ENCODE data around the gene MARS1. TPM values are rescaled to one million over a fixed set of nuclear protein-coding genes. Genes with fewer than 3 reads are reported as not detected.

MARS1 gene
- total RNA-seq, 1 donor from 2014 or later, result 290 TPM

GRCh38 chr12:57462251-57462911, 25.5 kb upstream of the MARS1 start:
- peak; percentile 89 for DNase-seq (ENCODE audit: low spot score, unreplicated experiment)
- peak; percentile 96 for TF ChIP-seq CTCF (IDR thresholded peaks at IDR 0.05; ENCODE audit: unreplicated experiment)
- Mint-ChIP-seq H3K27me3 (peaks cover 66% of the 10 kb centered on the region), H3K4me1 (ENCODE audit: low read depth) (peaks cover 19% of the 10 kb centered on the region), H3K4me3 (ENCODE audit: low read depth) (peak overlapping the region; percentile 74), H3K27ac (peak overlapping the region; percentile 88), H3K36me3 (ENCODE audit: insufficient read depth) (no peaks in the 10 kb centered on the region), H3K9me3 (ENCODE audit: low read depth) (no peaks in the 10 kb centered on the region)

GRCh38 chr12:57462912-57463253, 25.0 kb upstream of the MARS1 start:
- Mint-ChIP-seq H3K27me3 (peaks cover 71% of the 10 kb centered on the region), H3K27ac (peak overlapping the region; percentile 88), H3K4me1 (ENCODE audit: low read depth) (peaks cover 19% of the 10 kb centered on the region), H3K9me3 (ENCODE audit: low read depth) (no peaks in the 10 kb centered on the region), H3K4me3 (ENCODE audit: low read depth) (peak overlapping the region; percentile 74), H3K36me3 (ENCODE audit: insufficient read depth) (no peaks in the 10 kb centered on the region)
- no peak for TF ChIP-seq CTCF (IDR thresholded peaks at IDR 0.05; ENCODE audit: unreplicated experiment)
- no peak for DNase-seq (ENCODE audit: low spot score, unreplicated experiment)

DNA sequence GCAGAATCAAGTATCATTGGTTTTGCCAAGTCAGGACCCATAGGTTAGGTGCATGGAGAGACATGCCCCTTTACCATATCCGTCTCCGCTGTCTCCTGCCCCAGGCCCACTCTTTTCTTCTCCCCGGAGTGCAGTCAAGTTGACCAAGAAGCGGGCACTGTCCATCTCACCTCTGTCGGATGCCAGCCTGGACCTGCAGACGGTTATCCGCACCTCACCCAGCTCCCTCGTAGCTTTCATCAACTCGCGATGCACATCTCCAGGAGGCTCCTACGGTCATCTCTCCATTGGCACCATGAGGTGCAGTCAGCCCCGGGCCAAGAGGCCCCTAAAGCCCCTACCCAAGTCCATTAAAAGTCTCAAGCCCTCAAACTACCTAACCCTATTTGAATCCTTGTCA, 23.3 kb upstream of the MARS1 start:
- Mint-ChIP-seq H3K4me1 (ENCODE audit: low read depth) (peaks cover 12% of the 10 kb centered on the region), H3K27me3 (peaks cover 82% of the 10 kb centered on the region)

DNA sequence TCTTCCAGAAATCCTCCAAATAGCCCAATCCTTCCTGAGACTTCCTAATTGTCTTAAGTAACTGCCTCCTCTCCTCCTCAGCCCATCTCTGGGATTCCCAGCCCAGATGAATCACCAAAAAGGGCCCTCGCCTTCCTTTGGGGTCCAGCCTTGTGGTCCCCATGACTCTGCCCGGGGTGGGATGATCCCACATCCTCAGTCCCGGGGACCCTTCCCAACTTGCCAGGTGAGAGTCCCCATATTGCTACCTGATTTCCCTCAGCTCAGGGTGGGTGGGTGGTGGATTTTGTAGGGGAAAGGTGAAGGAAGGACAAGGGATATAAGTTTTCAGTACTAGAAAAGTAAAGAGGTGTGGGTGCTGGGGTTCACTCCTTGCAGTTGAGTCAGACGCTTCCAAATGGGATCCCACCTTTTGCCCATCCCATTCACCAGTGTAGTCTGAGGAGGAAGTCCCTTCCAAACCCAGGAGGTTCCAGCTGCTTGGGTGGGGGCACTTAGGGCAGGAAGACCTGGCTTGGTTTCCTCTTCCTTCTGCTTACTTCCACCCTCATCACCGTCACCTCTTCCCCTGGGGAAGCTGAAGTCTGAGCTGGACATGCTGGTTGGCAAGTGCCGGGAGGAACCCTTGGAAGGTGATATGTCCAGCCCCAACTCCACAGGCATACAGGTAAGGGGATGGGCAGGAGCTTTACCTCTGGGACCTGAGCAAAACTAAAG, 22.7 kb upstream of the MARS1 start:
- H3K9me3 Mint-ChIP-seq (ENCODE audit: low read depth), result no peaks in the 10 kb centered on the region
- H3K4me1 Mint-ChIP-seq (ENCODE audit: low read depth), result peaks cover 12% of the 10 kb centered on the region
- no peaks in the 10 kb centered on the region for H3K36me3 Mint-ChIP-seq (ENCODE audit: insufficient read depth)
- no peak overlapping the region for H3K27ac Mint-ChIP-seq
- H3K27me3 Mint-ChIP-seq, result peaks cover 85% of the 10 kb centered on the region
- no peak for DNase-seq (ENCODE audit: low spot score, unreplicated experiment)
- H3K4me3 Mint-ChIP-seq (ENCODE audit: low read depth), result no peak overlapping the region
- no peak for TF ChIP-seq CTCF (IDR thresholded peaks at IDR 0.05; ENCODE audit: unreplicated experiment)

More for the DNA sequence above, 23.3 kb upstream of the MARS1 start:
- H3K4me3 Mint-ChIP-seq (ENCODE audit: low read depth), result no peak overlapping the region
- no peaks in the 10 kb centered on the region for H3K9me3 Mint-ChIP-seq (ENCODE audit: low read depth)
- no peaks in the 10 kb centered on the region for H3K36me3 Mint-ChIP-seq (ENCODE audit: insufficient read depth)
- no peak overlapping the region for H3K27ac Mint-ChIP-seq
- no peak for TF ChIP-seq CTCF (IDR thresholded peaks at IDR 0.05; ENCODE audit: unreplicated experiment)
- DNase-seq (ENCODE audit: low spot score, unreplicated experiment), result no peak

DNA sequence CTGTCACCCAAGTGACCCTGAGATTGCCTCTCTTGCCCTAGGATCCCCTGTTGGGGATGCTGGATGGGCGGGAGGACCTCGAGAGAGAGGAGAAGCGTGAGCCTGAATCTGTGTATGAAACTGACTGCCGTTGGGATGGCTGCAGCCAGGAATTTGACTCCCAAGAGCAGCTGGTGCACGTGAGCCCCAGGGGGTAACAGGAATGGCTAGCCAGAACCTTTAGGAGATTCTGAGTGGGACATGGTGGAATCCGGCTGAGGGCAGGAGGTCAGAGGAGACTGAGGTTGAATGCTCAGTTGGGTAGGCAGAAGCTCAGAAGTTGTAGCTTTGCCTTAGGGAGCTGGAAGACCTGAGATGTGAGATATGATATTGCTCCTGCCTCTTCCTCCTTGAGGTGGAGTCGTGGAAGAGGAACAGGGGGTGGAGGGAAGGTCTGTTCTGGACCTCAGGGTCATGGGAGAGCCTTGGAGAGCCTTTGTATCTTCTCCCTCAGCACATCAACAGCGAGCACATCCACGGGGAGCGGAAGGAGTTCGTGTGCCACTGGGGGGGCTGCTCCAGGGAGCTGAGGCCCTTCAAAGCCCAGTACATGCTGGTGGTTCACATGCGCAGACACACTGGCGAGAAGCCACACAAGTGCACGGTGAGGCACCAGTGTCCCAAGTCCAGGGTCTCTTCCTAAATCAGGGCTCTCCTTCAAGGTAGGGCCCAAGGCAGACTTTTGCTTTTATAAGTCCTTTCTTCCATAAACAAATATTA, 21.9 kb upstream of the MARS1 start:
- no peaks in the 10 kb centered on the region for H3K9me3 Mint-ChIP-seq (ENCODE audit: low read depth)
- H3K27ac Mint-ChIP-seq, result no peak overlapping the region
- no peak overlapping the region for H3K4me3 Mint-ChIP-seq (ENCODE audit: low read depth)
- peaks cover 9% of the 10 kb centered on the region for H3K4me1 Mint-ChIP-seq (ENCODE audit: low read depth)
- DNase-seq (ENCODE audit: low spot score, unreplicated experiment), result no peak
- H3K36me3 Mint-ChIP-seq (ENCODE audit: insufficient read depth), result no peaks in the 10 kb centered on the region
- peaks cover 78% of the 10 kb centered on the region for H3K27me3 Mint-ChIP-seq
- TF ChIP-seq CTCF (IDR thresholded peaks at IDR 0.05; ENCODE audit: unreplicated experiment), result no peak
